Measurements from ENCODE around the gene SGO1.

Gene SGO1

GRCh38 chr3:20154078-20154477, 31.9 kb downstream of the SGO1 start:
- no peak for DNase-seq

- DNase-seq = no peak
Observed at GRCh38 chr3:20148466-20148865, 37.5 kb downstream of the SGO1 start.

GRCh38 chr3:20147361-20147760, 38.6 kb downstream of the SGO1 start:
- DNase-seq = no peak

- DNase-seq = no peak
Observed at GRCh38 chr3:20146301-20146700, 39.7 kb downstream of the SGO1 start.

- no peak for DNase-seq
Observed at GRCh38 chr3:20145874-20146273, 40.1 kb downstream of the SGO1 start.

GRCh38 chr3:20143519-20143918, 42.5 kb downstream of the SGO1 start:
- no peak for DNase-seq

GRCh38 chr3:20142517-20142916, 43.5 kb downstream of the SGO1 start:
- no peak for DNase-seq

GRCh38 chr3:20141851-20142250, 44.2 kb downstream of the SGO1 start:
- no peak for DNase-seq

GRCh38 chr3:20141316-20141715, 44.7 kb downstream of the SGO1 start:
- no peak for DNase-seq

- DNase-seq = no peak
Observed at GRCh38 chr3:20140881-20141280, 45.1 kb downstream of the SGO1 start.

GRCh38 chr3:20137647-20138046, 48.4 kb downstream of the SGO1 start:
- no peak for DNase-seq

- DNase-seq = no peak
Observed at GRCh38 chr3:20136231-20136630, 49.8 kb downstream of the SGO1 start.

GRCh38 chr3:20130106-20130505, 55.9 kb downstream of the SGO1 start:
- DNase-seq = no peak

- DNase-seq = no peak
Observed at GRCh38 chr3:20128358-20128757, 57.6 kb downstream of the SGO1 start.

- no peak for DNase-seq
Observed at GRCh38 chr3:20125897-20126296, 60.1 kb downstream of the SGO1 start.

GRCh38 chr3:20125289-20125688, 60.7 kb downstream of the SGO1 start:
- no peak for DNase-seq

GRCh38 chr3:20123131-20123652, 62.8 kb downstream of the SGO1 start:
- DNase-seq = no peak

GRCh38 chr3:20121088-20121487, 64.9 kb downstream of the SGO1 start:
- DNase-seq = no peak
